Upper lobe of left lung (tissue), 6 donors: ENCODE data around the gene AIF1. TPM values are rescaled to one million over a fixed set of nuclear protein-coding genes. Genes with fewer than 3 reads are reported as not detected.

Experiments
- ATAC-seq, 2 donors: fragments of 200-7000 bp; cut with Tn5 transposase; one replicate each; pipeline ENCODE4 v1.9.1; 2022; ENCODE audit warnings: mild to moderate bottlenecking in 2 of 2, moderate library complexity in 2 of 2; ENCODE audit not compliant: low FRiP score in 2 of 2
- DNase-seq, 2 donors: peaks; one replicate each; pipeline ENCODE4 v3.0.0-alpha.2; 2019 to 2020
- H3K27ac ChIP-seq, 4 donors: fragments of 200-600 bp; sonication (generic); one replicate each; pipeline ENCODE4 v1.5.1; 2016 to 2019
- H3K27me3 ChIP-seq, 4 donors: fragments of 200-600 bp; sonication (generic); one replicate each; pipeline ENCODE4 v1.5.1; 2017 to 2019
- H3K36me3 ChIP-seq, 4 donors: fragments of 200-600 bp; sonication (generic); one replicate each; pipeline ENCODE4 v1.5.1; 2016 to 2019
- H3K4me1 ChIP-seq, 4 donors: fragments of 200-600 bp; sonication (generic); one replicate each; pipeline ENCODE4 v1.5.1; 2018 to 2019
- H3K4me3 ChIP-seq, 4 donors: fragments of 200-600 bp; sonication (generic); one replicate each; pipeline ENCODE4 v1.5.1; 2017 to 2019; ENCODE audit warnings: mild to moderate bottlenecking in 2 of 4, moderate library complexity in 1 of 4
- H3K9me3 ChIP-seq, 4 donors: fragments of 200-600 bp; sonication (generic); one replicate each; pipeline ENCODE4 v1.5.1; 2018 to 2019
- CTCF ChIP-seq, 6 experiments: fragments of 450-650 bp in 4 of 6; fragments of 200-600 bp in 2 of 6; sonication (generic) in 2 of 6; IDR thresholded peaks; one replicate each; pipeline ENCODE4 v1.5.1; 2016 to 2019; ENCODE audit warnings: antibody characterized with exemption in 6 of 6
- EP300 ChIP-seq, 4 donors: sonication (generic); formaldehyde crosslinking; IDR thresholded peaks; one replicate each; pipeline ENCODE4 v1.5.1; 2017; ENCODE audit warnings: antibody characterized with exemption in 4 of 4, control low read depth in 2 of 4
- POLR2A ChIP-seq, 4 donors: fragments of 450-650 bp; IDR thresholded peaks; one replicate each; pipeline ENCODE4 v1.5.1; 2016 to 2017; ENCODE audit warnings: antibody characterized with exemption in 4 of 4, mild to moderate bottlenecking in 2 of 4
- POLR2AphosphoS5 ChIP-seq, 2 donors: sonication (generic); formaldehyde crosslinking; IDR thresholded peaks; one replicate each; pipeline ENCODE4 v1.5.1; 2017; ENCODE audit warnings: antibody characterized with exemption in 2 of 2
- WGBS, 2 donors: methylation state at CpG; one replicate each; pipeline ENCODE4 v1.1.5; 2017 to 2018; 5-methylcytosine and 5-hydroxymethylcytosine counted together
- total RNA-seq, 6 donors: library from RNA; depleted of rRNA in 4 of 6; stranded (reverse); fragments of >200 nt in 4 of 6; gene quantifications; one replicate each; pipeline versions ENCODE4 v1.1.0 to v1.2.1, GENCODE V29; 2016 to 2021
- donor health status: DM: no; HTN: no; CAD: no; lungs with moderate emphysema.
- donor health status: DM: no; HTN: yes; CAD: no; lungs with severe emphysema.

The AIF1 gene
- total RNA-seq, 6 donors from 2014 or later: 18.5 to 106 (median 79.7) TPM

GRCh38 chr6:31582230-31582643 is 32.8 kb upstream of the AIF1 start, which contains the start of gene LTB:
Gene LTB, minus strand, starts transcription at chr6:31582424. Its CDS starts 7 bp downstream, at chr6:31582417.
- no peaks in the 10 kb centered on the region for H3K9me3 ChIP-seq
- 66% methylated on average over 3 of the region's 3 CpGs; no CpG with 5 or more reads in 1 of the 2 donors for WGBS, 2 donors
- no peaks in the 10 kb centered on the region for H3K27me3 ChIP-seq
- peak within 1 kb of the TSS; percentile 67 to 87 (median 74) for H3K4me3 ChIP-seq
- no peak for TF ChIP-seq POLR2AphosphoS5 (IDR thresholded peaks at IDR 0.05)
- TF ChIP-seq POLR2A (IDR thresholded peaks at IDR 0.05): no peak
- no peaks in the 10 kb centered on the region for H3K36me3 ChIP-seq
- ATAC-seq (no peak), DNase-seq (peak; percentile 41 to 59)
- H3K4me1 ChIP-seq: peaks cover 23 to 38% (median 33%) of the 10 kb centered on the region in 4 donors
- H3K27ac ChIP-seq: peak within 1 kb of the TSS; percentile 77 to 96 (median 90)

- DNase-seq (no peak), ATAC-seq (no peak)
- Histone ChIP-seq H3K27me3 (no peaks in the 10 kb centered on the region), H3K27ac (peak overlapping the region; percentile 43 to 84 (median 66)), H3K4me3 (no peak overlapping the region), H3K4me1 (peaks cover 22 to 50% (median 31%) of the 10 kb centered on the region in 4 donors), H3K36me3 (no peaks in the 10 kb centered on the region), H3K9me3 (no peaks in the 10 kb centered on the region)
- WGBS, 2 donors: 57 to 64% methylated on average over 2 of the region's 2 CpGs
- TF ChIP-seq POLR2AphosphoS5 (IDR thresholded peaks at IDR 0.05) (no peak), EP300 (IDR thresholded peaks at IDR 0.05) (no peak), POLR2A (IDR thresholded peaks at IDR 0.05) (no peak), CTCF (IDR thresholded peaks at IDR 0.05) (peak in 4 of 6 experiments; percentile 4 to 27 (median 12))
Observed at GRCh38 chr6:31585491-31585890, 29.5 kb upstream of the AIF1 start.

GRCh38 chr6:31586008-31586407 is 29.0 kb upstream of the AIF1 start, which contains the start of gene LST1:
Gene LST1, plus strand, starts transcription at chr6:31586277. Its CDS starts 1,023 bp downstream, at chr6:31587300.
- peak within 1 kb of the TSS in 2 of 4 donors; percentile 22 to 34 for H3K4me3 ChIP-seq
- peak; percentile 48 to 68 for ATAC-seq
- H3K27ac ChIP-seq: peak within 1 kb of the TSS; percentile 43 to 84 (median 66)

GRCh38 chr6:31586599-31587281 is 28.3 kb upstream of the AIF1 start:
- H3K4me3 ChIP-seq: peak overlapping the region in 2 of 4 donors; percentile 22 to 34
- peak overlapping the region; percentile 43 to 84 (median 66) for H3K27ac ChIP-seq
- WGBS, 2 donors: 48 to 53% methylated on average over 7 to 8 of the region's 9 CpGs
- H3K36me3 ChIP-seq: no peaks in the 10 kb centered on the region
- no peak for TF ChIP-seq POLR2A (IDR thresholded peaks at IDR 0.05)
- TF ChIP-seq POLR2AphosphoS5 (IDR thresholded peaks at IDR 0.05): no peak
- no peak for TF ChIP-seq CTCF (IDR thresholded peaks at IDR 0.05)
- no peak for TF ChIP-seq EP300 (IDR thresholded peaks at IDR 0.05)
- DNase-seq (peak; percentile 51 to 75), ATAC-seq (peak; percentile 69 to 78)
- H3K4me1 ChIP-seq: peaks cover 17 to 40% (median 27%) of the 10 kb centered on the region in 4 donors
- no peaks in the 10 kb centered on the region for H3K27me3 ChIP-seq
- no peaks in the 10 kb centered on the region for H3K9me3 ChIP-seq

More at GRCh38 chr6:31586008-31586407, 29.0 kb upstream of the AIF1 start, which contains the start of gene LST1:
- Histone ChIP-seq H3K9me3 (no peaks in the 10 kb centered on the region), H3K36me3 (no peaks in the 10 kb centered on the region), H3K27me3 (no peaks in the 10 kb centered on the region), H3K4me1 (peaks cover 20 to 45% (median 30%) of the 10 kb centered on the region in 4 donors)
- WGBS, 2 donors: 23 to 24% methylated on average over 1 of the region's 1 CpG
- peak in 1 of 2 donors; percentile 63 for DNase-seq
- TF ChIP-seq CTCF (IDR thresholded peaks at IDR 0.05): no peak
- peak in 1 of 4 donors; percentile 7 for TF ChIP-seq POLR2A (IDR thresholded peaks at IDR 0.05)
